Anterior cingulate cortex (tissue), 58 donors: ENCODE results near the gene GPS1.

ENCODE experiments used
- DNase-seq, 58 donors: peaks; one replicate each; lab custom pipeline; 2025; lab: John Stamatoyannopoulos, UW

GPS1 gene

DNA sequence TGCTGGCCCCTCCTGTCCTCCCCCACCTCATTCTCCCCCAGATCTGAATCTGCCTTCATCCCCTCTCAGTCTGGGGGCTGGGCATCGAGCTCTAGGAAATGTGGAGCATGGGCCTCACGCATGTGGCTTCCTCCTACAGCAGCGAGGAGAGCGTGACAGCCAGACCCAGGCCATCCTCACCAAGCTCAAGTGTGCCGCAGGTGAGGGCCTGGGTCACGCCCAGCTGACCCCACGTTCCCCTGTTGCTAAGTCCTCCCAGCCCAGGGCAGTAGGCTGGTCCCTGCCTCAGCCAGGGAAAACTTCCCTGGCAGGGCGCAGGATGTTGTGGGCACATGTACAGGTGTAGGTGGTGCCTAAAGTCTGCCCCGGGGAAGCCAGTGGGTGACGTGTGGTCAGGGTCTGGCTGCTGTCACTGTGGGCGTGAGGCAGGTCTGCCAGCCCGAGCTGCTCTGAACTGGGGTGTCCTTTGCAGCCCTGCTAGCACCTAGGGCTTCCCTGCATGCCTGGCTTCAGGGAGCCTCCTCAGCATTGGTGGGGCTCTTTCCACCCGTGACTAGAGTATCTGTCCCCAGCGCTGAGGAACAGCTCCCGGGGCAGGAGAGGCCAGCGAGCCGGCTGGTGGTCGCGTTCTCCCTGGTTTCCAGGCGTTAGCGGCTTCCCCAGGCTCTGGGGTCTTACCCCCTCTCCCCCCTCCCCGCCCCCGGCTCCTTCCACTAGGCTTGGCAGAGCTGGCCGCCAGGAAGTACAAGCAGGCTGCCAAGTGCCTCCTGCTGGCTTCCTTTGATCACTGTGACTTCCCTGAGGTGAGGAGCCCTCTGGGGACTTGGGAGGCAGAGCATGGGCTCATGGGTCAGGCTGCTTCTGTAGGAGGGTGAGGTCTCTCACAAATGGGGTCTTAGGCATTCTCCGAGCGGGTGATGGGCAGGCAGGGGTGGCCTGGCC lies 3.6 kb downstream of the GPS1 start:
- no peak for DNase-seq

DNA sequence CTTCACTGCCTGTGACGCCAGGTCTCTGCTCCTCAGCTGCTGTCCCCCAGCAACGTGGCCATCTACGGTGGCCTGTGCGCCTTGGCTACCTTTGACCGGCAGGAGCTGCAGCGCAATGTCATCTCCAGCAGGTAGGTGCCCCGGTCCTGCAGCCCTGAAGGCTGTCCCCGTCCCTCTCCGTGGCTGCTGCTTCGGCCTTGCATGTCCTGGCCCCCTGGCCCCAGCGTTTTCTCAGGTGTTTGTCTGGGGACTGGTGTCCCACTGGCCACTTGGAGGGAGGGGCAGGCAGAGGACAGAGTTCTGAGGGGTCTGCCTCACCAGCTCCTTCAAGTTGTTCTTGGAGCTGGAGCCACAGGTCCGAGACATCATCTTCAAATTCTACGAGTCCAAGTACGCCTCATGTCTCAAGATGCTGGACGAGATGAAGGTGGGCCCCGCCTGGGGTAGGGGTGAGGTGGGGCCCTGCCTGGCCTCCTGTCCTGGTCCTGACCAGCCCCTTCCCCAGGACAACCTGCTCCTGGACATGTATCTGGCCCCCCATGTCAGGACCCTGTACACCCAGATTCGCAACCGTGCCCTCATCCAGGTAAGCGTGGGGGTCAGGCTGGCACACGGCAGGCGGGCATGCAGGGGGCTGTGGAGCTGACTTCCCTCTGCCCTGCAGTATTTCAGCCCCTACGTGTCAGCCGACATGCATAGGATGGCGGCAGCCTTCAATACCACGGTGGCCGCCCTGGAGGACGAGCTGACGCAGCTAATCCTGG lies 4.4 kb downstream of the GPS1 start:
- no peak for DNase-seq

DNA sequence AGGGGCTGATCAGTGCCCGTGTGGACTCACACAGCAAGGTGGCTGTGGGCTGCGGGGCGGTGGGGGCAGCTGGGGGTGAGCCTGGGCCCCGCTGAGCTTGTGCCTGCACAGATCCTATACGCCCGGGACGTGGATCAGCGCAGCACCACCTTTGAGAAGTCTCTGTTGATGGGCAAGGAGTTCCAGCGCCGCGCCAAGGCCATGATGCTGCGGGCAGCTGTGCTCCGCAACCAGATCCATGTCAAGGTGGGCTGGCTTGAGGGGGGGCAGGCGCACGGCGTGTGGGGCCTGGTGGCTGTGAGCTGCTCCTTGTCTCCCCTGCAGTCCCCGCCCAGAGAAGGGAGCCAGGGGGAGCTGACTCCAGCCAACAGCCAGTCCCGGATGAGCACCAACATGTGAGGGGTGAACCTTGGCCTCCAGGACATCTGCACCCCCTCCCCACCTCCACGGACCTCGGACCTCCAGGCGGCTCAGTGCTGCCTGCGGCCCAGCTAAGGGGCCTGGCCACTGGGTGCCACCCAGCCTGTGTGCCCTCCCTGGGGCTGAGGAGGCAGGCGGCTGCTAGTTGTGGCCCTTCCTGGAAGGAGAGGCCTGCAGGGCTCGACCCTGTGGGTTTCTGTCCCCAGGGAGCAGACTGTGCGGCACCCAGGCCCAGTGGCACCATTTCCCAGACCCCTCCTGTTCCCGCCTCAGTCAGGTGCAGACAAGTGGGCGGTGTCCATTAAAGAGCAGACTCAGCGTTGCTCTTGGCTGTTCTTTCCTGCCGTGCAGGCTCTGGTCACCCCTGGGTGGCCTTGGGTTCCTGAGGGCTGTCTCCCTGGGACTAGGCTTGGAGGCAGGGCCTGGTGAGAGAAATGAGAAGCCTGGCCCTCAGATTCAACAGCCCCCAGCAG lies 5.3 kb downstream of the GPS1 start:
- no peak for DNase-seq

DNA sequence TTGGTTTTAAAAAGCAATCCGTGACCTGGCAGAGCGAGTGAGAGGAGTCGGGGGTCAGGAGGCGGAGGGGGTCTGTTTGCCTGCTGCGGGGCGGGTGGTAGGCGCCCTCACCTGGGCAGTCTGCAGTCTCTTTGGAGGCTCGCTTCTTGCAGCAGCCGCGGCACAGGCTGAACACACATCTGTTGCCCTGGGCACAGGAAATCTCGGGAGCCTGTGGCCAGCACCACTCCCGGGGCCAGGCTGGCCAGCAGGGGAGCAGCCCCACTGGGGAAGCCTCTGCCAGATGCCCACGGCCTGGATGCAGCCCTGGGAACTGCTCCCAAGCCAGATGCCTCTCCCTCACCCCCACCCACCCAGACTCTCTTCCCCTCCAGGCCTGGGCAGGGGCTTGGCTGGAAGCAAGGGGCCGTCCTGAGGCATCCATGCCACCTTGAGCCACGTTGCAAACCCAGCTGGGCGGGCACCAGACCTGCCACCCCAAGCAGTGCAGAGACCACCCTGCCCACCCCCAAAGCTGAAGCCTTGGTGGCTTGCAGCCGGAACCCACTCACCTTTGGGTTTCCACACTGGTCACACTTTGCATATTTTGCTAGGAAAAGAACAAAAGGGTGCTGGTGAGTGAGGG lies 6.6 kb downstream of the GPS1 start:
- no peak for DNase-seq

DNA sequence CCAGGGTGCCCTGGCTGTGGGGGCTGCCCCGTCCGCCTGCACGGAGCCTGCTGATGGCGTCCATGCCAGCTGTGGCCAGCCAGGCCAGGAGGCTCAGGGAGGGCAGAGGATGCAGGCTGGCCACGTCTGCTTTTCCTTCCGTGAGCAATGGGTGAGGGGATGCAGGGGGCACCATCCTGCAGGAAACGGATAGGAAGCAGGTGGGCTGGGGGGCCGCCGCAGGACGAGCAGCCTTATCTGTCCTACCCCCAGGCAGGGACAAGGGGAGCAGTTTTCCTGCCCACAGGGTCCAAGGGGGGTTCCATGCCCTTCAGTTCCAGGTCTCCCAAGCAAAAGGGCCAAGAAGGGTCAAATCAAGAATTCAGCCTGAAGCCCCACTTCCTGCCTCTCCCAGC lies 7.2 kb downstream of the GPS1 start:
- no peak for DNase-seq

DNA sequence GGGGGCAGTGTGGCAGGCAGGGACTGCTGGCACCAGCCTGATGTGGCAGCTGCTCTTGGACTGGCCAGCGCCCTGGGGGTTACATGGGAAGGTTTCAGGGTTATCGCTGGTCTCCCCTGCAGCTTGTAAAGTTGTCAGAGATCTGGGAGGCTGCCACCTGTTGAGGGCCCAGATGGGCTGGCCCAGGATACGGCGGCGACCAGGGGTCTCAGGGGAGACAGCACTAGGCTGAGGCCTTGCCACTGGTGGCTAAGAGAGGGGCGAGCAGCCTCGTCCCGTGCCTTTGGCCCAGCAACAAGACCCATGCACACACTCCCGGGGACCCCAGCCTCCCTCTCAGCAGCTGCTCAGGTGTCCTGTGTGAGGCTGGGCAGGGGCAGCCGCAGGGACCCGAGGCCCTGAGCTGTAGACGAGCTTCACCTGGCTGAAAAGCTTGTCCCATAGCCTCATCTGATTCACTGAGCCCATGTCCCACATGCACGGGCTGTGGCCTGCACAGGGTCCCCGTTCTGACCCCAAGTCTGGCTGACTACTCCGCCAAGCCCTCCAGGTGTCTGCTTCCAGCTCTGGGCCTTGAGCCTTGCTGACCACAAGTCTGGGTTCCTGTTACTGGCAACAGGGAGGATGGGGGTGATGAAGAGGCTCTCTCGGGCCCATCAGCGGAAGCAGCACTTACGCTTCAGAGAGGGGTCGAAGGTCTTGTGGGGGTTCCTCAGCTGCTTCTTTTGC lies 7.7 kb downstream of the GPS1 start:
- DNase-seq = no peak

DNA sequence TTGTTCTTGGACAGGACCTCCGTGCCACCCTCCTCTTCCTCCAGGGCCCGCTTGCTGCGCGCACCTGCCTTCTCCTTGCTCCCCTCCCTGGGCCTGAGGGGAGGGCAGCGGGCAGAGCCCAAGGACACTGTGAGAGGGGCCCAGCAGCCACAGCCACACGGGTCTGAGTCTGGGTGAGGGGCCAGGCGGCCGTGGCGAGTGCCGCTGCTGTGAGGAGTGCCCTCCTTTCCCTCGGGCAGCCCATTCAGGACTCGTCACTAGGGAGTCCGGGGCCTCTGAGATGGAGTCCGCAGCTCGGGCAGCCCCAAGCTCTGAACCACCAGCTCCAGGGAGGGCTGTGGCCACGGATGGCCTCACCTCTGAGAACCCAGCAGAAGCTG lies 8.3 kb downstream of the GPS1 start:
- DNase-seq = no peak

DNA sequence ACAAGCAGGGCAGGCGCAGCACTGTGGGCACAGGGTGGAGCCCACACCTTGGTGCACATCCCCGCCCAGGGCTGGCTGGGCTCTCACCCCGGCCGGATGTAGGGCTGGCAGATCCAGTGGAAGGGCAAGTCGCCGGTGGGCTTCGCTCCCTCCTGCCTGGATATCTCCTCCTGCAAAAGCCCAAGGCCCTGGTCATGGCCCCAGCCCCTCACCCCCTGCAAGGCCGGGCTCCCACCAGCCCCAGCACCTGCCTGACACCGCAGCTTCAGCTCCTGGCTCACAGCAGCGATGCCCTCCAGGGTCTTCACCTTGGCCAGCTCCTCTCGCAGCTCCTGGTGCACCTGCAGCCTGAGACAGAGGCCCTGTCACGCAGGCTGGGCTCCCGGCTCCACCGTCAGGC lies 8.9 kb downstream of the GPS1 start:
- no peak for DNase-seq

DNA sequence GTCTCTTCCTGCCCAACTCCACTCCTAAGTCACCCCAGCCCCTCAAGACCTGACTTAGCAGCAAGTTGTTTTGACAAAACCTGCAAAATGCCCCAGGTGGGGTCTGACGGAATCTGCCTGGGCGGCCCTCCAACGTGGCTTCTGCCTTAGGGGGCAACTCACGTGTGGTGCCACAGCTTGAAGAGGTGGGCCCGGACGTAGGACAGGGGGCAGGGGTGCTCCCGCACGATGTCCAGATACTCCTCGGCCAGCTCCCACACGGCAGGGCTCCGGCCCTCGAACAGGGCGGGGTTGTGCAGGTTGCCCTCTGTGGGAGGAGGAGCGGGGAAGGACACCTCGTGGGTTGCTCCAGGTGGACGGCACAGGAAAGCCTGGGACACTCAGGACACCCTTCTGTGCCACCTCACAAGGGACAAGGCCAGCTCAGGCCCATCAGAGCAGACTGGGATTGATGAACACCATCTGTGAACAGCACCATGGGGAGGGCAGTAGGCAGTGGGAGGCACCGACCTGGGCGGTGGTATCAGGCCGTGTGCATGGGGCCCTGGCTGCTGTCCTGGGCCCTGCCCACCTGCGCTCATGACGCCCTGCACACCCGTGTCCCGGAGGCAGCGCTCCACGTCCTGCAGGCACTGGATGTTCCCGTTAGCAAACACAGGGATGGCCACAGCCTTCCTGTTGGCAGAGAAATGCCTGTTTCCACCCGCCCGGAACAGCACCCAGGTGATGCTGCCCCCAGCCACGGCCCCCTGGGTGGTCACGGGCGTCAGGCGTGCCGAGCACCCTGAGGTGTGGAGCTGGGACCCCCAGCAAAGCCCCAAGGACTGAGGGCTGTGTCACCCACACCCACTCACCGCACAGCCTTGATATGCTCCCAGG lies 9.6 kb downstream of the GPS1 start:
- DNase-seq = no peak

DNA sequence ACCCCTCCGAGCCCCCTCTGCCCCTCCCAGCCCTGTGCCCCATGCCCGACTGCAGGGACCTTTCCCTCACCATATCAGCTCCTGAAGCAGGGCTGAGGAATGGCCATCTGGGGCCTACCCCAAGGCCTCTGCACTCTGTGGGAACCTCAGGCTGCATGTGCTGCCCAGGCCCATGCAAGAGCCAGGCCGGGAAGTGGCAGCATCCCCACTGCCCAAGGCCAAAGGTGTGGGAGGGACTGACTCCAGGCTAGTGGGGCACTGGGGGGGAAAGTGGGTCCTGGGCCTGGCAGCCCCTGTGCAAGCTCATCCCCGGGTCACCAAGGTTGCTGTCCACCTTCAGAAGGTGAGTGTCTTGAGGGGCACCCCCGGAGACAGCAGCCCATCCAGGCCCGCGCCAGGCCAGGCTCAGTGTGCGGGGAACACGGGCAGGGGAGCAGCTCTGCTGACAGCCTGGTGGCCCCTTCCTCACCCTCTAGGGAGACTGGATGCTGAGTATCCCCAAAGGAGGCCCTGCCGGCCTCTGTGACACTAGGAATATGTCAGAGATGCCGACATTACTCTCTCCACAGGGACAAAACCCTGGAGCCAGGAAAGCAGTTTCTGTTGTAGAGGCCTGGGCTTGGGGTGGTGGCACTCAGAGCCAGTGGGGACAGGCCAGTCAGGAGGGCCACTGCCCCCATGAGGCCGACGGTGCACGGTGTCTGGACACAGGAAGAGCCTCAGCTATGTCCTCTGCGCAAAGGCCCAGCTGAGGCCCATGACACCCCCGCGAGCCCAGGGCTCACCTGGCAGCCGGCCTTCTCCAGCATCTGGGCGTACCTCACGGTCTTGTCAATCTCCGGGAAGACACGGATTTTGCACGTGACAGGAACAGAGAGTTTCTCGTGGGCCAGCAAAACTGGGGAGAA lies 10.6 kb downstream of the GPS1 start:
- no peak for DNase-seq

DNA sequence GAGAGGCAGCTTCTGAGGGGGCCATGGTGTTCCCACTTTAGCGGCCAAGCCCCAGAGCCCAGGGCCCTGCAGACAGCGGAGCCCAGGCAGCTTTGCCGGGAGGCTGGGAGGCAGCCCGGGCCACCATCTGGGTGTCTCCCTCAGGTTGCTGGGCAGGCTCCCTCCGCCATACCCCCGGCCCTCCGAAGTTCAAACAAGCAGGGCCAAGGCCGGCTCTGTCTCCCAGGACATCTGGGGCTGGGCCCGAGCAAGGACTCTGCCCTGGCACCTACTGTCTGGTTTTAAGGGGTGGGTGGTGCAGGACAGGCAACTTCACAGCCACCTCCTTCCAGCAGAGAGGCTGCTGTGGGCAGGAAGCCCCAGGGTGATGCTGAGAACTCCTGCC lies 11.3 kb downstream of the GPS1 start:
- DNase-seq = no peak

DNA sequence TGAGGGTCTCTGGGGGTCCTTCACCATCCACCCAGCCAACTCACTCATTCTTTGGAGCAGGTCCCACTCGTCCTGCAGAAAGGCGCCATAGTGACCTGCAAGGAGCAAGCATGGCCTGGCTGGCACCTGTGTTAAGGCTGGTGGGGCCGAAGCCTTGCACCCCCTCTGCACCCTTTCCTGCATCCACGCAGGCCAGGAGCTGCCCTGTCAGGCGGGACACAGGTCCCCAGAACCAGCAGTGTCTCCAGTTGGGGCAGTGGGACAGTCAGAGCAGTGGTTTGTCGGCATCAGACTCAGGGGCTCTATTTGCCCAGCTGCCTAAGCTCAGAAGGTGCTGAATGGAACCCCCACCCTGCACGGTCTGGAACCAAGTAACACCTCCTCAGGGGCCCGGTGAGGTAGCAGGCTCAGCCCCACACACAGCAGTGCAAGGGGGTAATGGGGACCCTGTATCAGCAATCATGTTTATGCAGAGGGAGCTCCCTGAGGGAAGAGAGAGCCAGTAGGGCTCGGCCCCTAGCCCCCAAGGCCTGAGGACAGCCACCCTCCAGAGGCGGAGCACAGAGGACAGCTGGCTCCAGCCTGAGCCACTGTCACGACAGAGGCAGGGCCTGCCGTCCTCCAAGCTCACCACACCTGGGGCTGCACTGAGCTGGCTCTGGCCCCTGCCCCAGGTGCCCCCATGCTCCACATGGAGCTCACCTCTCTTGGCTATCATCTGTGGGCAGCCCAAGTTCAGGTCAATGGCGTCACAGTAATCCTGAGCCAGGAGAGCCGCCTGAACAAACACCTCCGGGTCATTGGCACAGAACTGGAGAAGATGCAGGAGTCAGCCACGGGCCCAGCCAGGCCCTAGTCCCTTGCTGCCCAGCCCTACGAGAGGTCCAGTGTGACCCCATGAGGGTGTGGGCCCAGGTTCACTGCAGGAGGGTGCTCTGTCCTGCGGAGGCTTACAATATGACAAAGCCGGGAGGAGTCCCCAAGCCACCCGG lies 12.0 kb downstream of the GPS1 start:
- no peak for DNase-seq

DNA sequence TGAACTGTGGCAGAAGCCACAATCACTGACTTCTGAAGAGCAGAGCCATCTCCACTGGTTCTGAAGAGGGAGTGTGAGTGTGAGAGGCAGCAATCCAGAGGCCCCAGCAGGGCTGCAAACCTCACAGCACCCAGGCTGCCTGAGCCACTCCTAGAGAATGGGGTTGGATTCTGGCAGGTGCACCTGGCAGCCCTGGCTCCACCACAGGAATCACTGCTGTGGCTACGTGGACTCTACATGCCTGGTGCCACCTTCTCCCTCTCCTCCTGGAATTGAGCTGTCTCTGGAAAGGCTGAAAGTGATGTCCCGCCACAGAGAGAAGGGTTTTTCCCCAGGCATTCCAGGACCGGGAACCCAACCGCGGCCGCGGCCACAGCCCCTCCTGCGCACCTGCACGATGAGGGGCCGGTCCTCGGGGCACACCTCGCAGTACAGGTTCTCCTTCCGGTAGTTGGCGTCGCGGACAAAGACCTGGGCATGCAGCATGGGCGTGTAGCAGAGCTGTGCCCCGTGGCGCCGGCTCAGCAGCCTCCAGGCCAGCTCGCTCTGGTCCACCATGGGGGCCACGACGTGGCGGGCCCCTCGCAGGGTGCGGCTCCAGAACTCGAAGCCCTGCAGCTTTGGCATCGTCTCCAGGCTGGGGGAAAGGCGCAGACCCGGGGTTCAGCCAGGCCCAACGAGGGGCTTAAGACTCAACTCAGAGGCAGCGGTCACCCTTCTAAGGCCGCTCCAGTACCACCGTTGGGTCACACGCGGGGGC lies 12.9 kb downstream of the GPS1 start:
- DNase-seq = no peak

DNA sequence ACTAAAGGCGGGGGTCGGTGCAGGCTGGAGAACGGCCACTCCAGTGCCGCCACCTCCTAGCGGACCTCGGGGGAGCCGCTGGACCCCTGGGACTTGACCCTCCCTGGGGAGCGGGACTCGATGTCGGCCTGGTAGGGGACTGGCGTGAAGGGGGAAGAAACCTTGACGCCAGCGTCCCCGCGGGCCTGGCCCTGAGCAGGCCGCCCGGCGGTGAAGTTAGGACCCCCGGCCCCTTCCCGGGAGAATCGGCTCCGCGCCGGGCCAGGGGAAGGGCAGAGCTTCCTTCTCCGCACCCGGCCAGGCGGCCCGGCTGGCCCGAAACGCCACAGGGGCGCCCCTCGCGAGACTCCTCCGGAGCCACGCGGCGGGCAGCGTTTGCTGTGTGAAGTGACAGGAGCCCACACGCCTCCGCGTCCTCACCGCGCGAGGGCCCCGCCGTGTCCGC lies 13.5 kb downstream of the GPS1 start:
- peak in 2 of 58 donors; percentile 38 to 56 for DNase-seq

DNA sequence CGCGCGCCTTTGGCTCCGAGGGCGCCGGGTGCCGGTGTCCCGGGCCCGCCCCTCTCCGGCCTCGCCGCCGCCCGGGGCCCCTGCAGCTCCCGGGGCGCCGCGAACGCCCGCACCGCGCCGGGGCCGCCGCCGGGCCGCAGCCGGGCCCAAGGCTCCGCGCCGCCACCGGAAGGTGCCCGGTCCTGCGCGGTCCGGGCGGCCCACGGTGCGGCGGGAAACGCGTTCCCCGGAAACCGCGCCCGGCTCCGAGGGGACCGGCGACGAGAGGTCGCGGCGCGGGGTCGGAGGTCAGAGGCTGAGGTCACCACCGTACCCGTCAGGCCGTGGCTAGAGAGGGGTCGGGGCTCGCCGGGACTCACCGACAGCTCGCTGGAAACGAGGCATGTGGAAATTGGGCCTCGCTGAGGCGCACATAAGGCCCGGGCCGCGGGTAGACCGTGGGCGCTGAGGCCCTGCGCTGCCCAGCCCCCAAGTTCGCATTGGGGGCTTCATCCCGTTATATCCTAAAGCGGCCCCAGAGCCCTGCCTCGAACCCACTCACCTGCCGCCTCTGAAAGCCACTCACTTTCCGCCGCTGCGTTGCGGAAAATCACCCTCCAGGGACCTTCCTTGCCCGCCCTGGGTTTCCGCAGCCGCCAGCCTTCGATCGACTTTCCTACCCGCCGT lies 14.1 kb downstream of the GPS1 start, which contains the start of gene DUS1L:
Gene DUS1L (minus strand): TSS at position 167 of the 666 bp plus-strand sequence. CDS start 745 bp downstream, outside the sequence.
- peak in 43 of 58 donors; percentile 13 to 63 (median 38) for DNase-seq
